GM10847 (cell line): ENCODE measurements around the gene TMEM135.

ENCODE experiments used
- POLR2A ChIP-seq: IDR thresholded peaks from 2 replicates; pipeline ENCODE4 v1.6.1; 2011; ENCODE audit not compliant: insufficient read length; ENCODE audit errors: extremely low read depth

Gene TMEM135

DNA sequence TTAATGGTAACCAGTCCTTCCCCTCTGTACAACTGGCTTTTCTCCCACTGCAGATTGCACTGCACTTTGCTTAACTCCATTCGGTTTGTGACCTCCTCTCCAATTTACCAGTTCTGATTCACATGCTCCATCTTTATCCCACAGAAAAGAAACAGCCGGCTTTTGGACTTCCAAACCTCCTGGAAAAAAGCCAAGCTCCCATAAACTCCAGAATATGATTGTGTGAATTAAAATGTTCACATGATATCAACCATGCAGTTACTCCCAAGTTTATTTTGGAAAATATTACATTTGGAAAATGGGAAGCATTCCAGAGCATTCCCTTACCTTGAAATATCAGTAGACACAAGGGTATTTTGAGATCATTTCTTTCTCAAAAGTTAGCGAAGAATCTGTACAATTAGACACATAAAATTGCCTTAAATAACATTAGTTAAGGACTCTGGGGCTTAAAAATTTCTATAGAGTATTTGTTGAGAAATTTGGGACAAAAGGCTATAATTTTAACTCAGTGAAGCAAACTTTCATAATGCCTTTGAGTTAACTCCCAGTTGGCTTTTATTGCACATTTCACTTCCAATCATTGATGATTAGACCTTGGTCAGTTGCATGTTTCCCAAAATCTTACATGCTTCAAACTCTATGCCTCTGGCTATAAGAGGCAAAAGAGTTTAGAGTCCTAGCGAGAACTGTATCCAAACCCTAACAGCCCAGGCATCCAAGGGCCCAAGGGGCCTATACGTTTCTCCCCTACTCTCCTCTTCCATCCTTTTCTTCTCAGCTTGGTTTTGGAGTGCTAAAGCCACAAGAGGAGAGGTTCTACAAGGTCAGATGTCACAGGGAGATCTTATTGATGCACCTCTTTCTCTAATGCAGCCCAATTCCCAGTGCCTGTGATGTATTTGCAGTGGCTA, 23.6 kb upstream of the TMEM135 start:
- TF ChIP-seq POLR2A = no peak

DNA sequence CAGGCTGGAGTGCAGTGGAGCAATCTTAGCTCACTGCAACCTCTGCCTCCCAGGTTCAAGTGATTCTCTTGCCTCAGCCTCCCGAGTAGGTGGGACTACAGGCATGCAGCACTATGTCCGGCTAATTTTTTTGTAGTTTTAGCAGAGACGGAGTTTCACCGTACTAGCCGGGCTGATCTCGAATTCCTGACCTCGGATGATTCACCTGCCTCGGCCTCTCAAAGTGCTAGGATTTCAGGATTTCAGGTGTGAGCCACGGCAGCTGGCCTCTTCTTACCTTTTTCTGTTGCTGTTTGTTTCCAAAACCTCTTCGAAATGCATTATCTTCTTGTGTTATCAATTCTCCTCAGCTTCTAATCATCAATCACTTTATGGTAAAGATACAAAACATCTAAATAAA, 22.1 kb upstream of the TMEM135 start:
- no peak for TF ChIP-seq POLR2A

DNA sequence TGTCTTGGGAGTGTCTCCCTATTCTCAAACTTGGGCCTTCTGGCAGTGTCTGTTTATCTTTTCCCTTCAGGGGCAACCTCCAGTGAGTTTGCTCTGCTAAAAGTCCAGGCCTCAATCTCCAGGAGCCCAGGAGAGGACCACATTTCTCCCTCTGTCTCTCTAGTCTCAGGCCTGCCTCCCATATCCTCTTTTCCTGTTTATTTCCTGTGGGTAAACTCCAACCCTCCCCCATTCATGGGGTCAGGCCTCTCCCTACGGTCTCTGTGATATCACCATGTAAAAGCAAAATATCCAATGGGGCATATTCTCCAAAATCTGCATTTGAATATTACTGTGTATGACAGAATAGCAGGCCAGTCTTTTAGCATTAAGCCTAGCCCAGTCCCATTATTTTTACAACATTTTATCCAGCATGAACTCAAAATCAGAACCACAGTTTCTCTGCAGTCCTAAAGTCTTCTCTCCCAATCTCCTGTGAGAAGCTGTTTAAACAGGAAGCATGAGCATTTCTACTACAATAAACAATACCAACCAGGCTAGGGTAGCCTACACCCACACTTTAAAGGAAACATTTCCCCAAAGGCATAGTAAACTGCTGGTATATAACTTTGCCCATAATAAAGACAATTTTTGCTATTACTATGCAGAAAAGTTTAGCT, 18.0 kb upstream of the TMEM135 start:
- TF ChIP-seq POLR2A = no peak

DNA sequence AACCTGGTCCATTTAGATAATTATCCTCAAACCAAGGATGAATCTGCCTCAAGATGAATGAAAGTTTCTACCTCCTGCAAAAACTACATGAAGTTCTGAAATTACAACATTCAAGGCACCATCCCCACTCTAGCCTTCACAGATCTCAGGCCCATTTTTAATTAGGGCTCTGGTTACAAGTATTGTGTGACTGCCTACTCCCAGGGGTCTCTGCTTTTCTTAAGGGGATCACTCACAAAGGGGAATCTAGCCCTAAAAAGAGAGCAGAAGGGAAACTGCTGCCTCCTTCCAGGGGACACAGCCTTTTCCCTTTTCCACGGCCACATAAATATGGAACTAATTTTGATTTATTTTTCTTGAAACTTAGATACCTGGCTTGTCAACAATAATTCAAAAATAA, 17.4 kb upstream of the TMEM135 start:
- no peak for TF ChIP-seq POLR2A

DNA sequence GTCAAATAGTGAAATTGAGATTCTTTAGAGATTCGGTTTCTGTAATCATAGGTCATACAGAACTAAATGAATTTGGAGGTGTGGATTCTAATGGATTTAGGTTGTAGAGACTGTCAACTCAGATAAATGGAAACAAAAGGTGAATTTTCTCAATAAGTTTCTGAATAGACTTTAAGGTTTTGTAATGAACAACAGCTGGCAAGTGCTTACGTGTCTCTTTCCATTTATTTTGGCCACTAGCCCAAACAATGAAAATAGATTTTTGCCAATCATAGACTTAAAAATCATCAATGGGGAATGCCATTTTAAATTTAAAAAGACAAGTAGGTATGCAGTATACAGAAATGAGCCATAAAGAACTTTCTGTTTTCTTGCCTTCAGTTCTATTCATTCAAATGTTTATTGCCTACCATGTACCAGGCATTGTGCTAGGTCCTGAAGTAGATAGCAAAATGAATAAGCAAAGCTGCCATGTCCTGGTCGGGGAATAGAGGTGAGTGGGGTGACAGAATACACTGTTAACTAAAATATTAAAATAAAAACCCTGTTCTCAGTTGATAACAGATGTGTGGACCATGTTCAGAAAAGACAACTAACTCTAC, 16.9 kb upstream of the TMEM135 start:
- no peak for TF ChIP-seq POLR2A

DNA sequence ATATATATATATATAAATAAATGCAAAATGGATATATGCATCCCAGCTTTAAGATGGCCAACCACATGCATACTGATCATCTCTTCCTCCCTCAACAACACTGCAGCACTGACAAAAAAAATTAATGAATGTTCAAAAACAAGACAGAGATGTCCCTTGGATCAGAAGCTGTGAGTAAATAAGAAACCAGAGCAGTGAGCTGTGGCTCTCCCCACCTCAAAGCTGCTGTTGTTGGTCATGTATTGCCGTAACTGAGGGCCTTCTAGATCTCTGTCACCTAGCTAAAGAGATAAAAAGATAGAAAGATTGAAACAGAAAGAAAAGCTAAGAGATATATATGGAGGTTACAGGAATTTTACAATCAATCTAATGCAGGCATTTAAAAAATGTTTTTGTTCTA, 15.5 kb upstream of the TMEM135 start:
- no peak for TF ChIP-seq POLR2A

DNA sequence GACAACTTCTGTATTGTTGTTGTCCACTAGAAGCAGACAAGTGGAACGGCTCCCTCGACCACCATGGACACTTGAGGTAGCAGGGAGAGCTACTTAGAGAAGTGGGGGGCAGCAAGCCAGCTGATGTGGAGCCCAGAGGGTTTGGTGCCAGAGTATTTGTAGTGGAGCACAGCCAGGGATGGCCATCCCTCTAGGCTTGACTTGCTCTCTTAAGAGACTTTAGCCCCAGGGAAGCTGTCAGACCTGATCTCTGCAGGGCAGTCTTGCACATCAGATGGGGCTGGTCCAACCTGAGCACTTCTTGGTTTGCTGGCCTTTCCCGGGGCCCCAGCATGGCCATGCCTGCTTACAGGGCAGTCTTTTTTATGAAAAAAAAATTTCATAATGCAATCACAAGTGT, 15.0 kb upstream of the TMEM135 start:
- TF ChIP-seq POLR2A = no peak

DNA sequence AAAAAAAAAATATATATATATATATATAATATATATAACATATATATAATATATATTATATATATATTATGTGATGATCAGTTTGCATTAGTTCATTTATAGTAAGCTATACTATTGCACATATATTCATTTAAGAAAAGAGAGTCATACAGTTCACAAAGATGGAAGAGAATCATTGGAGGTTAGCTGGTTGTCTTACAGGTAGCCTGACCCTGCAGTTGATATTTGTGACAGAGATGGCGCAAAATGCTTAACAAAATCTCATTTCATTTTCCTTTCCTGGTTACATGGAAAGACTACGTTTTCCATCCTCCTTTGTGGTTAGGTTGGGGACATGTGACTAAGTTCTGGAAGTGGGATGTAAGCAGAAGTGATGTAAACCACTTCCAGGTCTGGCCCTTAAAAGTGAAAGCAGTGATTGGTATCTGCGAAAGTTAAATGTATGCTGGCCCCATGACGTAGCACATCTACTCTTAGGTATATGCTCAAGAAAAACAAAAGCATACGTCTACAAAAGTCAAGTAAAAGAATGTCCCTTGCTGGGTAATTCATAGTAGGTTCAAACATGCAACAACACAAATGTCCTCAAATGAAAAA, 7.2 kb upstream of the TMEM135 start:
- TF ChIP-seq POLR2A = no peak

DNA sequence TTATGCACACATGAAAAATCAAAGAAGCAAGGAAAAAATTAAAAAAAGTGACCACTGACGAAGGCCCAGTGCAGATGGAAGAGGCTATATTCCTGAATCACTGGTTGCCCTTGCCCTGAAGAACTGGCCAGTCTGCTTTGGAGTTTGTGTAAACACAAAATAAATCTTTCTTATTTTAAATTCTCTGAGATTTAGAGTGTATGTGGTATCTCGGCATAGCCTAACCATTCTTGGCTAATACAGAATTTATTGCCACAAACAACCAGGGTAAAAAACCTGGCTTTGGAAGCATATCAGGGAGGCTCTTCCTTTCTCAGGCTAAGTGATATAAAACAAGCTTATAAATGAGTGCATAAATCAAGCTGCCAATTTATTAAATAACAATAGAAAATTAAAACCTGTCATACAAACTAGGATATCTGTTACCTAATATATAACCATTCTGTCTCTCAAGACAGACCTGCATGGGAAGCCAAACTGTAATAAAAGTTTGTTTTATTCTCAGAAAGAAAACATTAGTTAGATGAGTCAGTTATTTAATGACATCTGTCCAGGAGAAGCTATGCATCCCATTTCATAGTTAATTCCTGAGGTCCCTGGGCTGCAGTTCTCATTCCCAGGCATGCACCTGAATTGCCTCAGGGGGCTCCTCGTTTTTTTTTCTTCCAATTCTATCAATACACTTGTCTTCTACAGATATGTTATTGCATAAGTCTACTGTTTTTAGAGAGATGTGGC, 6.1 kb upstream of the TMEM135 start:
- TF ChIP-seq POLR2A = no peak

DNA sequence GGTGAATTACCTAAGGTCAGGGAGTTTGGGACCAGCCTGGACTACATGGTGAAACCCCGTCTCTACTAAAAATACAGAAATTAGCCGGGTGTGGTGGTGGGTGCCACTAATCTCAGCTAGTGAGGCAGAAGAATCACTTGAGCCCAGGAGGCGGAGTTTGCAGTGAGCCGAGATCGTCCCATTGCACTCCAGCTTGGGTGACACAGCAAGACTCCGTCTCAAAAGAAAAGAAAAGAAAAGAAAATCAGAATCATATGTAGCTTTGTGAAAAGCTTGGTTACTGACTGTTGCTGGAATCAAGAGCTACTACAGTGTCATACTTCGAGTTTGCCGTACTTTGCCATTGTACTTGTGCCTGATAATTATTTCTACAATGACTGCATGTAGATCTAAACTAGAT, 4.2 kb upstream of the TMEM135 start:
- no peak for TF ChIP-seq POLR2A

DNA sequence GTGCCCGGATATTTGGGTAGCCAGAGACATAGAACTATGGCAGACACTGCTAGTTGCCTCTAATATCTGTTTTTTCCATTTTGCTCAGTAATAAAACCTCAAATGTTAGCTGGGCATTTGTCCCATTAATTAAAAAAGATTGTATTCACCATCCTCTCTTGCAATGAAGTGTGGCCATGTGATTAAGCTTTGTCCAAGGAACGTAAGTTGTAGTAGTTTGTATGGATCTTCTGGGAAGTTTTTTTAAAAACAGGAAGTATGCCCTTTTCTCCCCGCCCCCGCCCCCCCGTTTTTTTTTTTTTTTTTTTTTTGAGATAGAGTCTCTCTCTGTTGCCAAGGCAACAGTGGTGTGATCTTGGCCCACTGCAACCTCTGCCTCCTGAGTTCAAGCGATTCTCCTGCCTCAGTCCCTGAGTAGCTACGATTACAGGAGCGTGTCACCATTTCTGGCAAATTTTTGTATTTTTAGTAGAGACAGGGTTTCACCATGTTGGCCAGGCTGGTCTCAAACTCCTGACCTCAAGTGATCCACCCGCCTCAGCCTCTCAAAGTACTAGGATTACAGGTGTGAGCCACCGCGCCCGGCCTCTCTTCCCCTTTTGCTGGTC, 1.7 kb upstream of the TMEM135 start:
- no peak for TF ChIP-seq POLR2A

DNA sequence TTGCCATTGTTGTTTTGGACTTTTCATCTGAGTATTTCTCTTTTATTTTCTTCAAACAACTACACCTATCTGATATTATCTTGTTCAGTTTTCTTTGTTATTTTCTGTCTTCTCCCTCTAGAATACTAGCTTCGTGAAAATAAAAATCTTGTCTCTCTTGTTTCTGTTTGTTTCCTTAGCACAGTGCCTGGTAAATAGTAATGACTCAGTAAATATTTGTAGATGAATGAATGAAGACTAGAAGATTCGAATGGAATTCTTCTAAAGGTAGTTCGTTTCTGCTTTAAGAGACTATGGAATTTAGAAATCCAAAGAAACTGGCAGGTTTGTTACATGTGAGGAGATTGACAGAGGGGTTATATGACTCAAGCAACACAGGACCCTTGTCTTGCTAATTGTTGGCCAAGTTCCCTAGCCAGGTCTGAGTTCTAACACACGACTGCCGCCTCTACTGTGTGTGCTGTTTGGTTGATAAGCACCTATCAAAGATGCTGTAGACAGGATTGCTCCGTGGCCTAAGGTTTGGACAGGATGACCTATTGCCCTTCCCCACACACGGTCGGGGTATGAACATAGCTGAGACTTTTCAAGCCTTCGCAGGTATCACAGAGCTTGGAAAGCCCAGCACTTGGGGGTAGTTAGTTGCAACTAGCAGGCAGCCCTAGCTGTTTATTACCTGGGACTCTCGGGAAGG, 831 bp upstream of the TMEM135 start:
- TF ChIP-seq POLR2A = no peak

DNA sequence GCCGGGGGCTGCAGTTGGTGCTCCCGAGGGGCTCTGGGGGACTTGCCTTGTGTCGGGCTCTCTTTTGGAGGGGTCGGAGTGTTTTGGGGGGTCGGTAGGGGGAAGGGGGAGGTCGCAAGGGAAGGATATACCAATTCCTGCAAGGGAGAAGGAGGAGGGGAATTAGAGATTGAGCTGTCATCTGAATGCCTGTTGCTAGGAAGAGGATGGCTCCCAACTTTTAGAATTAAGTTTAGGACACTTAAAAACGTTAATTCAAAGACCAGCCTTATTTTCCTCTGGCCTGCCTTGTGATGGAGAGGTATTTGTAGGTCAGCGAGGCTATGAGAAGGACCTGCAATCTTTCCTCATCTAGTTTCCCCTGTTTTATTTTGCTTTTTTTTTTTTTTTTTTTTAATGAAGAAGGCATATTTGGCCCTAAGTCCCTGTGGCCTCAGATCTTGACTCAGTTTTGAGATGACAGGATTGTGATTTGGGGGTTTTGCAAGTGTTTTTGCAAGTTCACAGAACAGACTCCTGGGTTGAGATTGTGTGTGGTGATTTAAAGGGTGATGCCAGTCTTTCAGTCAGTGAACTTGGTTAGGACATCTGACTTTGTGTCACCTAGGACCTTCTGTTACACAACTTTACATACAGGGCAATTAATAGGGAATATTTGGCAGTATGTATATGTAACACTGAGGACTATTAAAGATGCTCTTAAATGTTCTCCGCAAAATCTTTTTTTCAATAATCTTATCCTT, 672 bp downstream of the TMEM135 start:
- no peak for TF ChIP-seq POLR2A
